ENCODE measurements around the gene HPS4.

Gene HPS4

DNA sequence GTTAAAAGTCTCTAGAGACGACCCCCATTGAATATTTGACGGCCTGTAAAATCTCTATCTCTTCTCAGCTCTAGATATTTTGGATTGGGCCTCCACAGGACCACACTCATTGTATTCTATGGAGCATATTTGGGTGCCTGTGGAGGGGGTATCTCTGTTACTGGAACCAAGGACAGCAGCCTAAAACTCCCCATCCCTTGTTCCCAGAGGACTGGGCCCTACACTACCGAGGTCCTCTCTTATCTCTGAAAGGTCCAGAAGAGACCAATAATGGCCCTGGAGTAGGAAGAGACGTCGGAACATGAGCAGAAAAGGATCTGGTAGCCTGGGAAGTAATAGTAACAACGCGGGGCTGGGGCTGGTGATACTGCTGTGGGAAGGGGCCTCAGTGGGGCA is 542 bp downstream of the HPS4 start:
- Mint-ChIP-seq H3K9me3 (no peaks in the 10 kb centered on the region), H3K36me3 (peaks cover 57% of the 10 kb centered on the region), H3K4me3 (peak overlapping the region; percentile 96), H3K4me1 (peaks cover 70% of the 10 kb centered on the region), H3K27ac (peak overlapping the region; percentile 98)
- DNase-seq (ENCODE audit: low spot score in 2 of 2), result no peak
- no peak for ATAC-seq

DNA sequence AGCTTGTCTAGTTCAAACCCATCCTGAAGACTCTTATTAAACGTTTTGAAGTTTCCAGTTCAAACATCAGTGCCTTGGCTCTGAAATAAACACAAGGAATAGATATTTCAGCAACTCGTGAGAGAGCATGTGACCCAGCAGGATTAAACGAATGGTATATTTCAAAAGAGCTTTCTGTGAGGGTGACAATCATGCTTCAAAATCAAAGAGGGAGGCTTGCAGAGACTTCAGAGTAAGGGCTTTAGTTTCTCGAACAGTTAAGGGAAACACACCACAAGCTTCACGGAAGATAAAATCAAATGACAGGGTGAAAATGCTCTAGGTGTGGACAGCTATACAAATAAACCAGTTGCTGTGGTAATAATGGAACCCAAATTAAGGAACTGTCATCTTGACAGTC is 1.4 kb downstream of the HPS4 start:
- Mint-ChIP-seq H3K36me3 (peaks cover 54% of the 10 kb centered on the region), H3K27ac (peak overlapping the region; percentile 98), H3K4me3 (peak overlapping the region; percentile 96), H3K4me1 (peaks cover 79% of the 10 kb centered on the region), H3K9me3 (no peaks in the 10 kb centered on the region)
- DNase-seq (ENCODE audit: low spot score in 2 of 2), result no peak
- ATAC-seq, result no peak

DNA sequence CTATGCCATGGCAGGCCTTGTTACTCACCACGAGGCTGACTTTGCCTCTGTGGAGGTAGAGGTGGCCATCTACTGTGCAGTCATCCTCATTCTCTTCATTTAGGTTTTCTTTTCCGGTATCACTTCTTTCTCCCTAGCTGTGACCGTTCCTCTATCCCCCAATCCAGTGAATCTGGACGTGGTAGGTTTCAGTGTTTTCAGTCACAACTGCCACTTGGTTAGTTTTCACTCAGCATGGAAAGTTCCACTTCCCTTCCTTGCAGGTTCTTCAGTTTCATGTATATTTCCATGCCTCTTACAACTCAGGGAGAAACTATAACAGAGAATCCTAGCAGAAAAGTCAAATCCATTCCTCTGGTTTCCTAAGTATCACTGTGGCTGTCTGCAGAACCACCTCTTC is 1.9 kb downstream of the HPS4 start:
- peak overlapping the region; percentile 98 for H3K27ac Mint-ChIP-seq
- peaks cover 54% of the 10 kb centered on the region for H3K36me3 Mint-ChIP-seq
- H3K4me3 Mint-ChIP-seq, result peak overlapping the region; percentile 96
- H3K4me1 Mint-ChIP-seq, result peaks cover 84% of the 10 kb centered on the region
- ATAC-seq, result no peak
- DNase-seq (ENCODE audit: low spot score in 2 of 2), result no peak
- H3K9me3 Mint-ChIP-seq, result no peaks in the 10 kb centered on the region

DNA sequence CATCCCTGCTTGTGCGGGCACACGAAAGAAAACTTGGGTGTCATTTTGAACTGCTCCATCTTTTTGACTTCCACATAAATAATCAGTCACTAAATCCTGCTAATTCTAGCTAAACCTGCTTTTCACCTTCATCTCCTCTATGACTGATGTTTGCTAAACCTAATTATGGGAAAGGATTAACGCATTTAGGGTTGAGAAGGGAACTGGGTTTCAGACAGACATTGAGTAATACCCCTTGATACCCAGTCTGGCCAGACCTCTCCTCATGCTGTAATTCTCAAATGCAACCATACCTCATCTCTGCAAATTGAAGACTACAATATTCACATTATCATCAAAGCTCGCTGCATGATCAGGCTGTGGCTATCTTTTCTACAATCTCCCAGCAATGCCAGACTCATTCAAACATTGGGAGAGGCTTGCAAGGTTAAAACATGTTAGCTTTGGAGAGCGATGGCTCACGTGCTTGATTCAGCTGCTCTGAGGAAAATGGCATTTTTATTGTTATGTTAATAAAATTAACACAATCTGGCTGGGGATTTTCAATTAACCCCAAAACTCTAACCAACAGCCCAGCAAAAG is 2.4 kb downstream of the HPS4 start:
- peak overlapping the region; percentile 96 for H3K4me3 Mint-ChIP-seq
- no peaks in the 10 kb centered on the region for H3K9me3 Mint-ChIP-seq
- H3K36me3 Mint-ChIP-seq, result peaks cover 55% of the 10 kb centered on the region
- peak overlapping the region; percentile 98 for H3K27ac Mint-ChIP-seq
- DNase-seq (ENCODE audit: low spot score in 2 of 2), result no peak
- no peak for ATAC-seq
- peaks cover 84% of the 10 kb centered on the region for H3K4me1 Mint-ChIP-seq

DNA sequence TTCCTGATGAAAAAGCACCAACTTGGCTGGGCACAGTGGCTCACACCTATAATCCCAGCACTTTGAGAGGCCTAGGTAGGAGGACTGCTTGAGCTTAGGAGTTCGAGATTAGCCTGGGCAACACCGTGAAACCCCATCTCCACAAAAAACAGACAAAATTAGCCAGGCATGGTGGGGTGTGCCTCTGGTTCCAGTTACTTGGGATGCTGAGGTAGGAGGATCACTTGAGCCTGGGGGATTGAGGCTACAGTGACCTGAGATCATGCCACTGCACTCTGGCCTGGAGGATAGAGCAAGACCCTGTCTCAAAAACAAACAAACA is 3.0 kb downstream of the HPS4 start:
- no peak for DNase-seq (ENCODE audit: low spot score in 2 of 2)
- Mint-ChIP-seq H3K36me3 (peaks cover 61% of the 10 kb centered on the region), H3K27ac (no peak overlapping the region), H3K9me3 (no peaks in the 10 kb centered on the region), H3K4me3 (peak overlapping the region; percentile 96), H3K4me1 (peaks cover 78% of the 10 kb centered on the region)
- no peak for ATAC-seq

DNA sequence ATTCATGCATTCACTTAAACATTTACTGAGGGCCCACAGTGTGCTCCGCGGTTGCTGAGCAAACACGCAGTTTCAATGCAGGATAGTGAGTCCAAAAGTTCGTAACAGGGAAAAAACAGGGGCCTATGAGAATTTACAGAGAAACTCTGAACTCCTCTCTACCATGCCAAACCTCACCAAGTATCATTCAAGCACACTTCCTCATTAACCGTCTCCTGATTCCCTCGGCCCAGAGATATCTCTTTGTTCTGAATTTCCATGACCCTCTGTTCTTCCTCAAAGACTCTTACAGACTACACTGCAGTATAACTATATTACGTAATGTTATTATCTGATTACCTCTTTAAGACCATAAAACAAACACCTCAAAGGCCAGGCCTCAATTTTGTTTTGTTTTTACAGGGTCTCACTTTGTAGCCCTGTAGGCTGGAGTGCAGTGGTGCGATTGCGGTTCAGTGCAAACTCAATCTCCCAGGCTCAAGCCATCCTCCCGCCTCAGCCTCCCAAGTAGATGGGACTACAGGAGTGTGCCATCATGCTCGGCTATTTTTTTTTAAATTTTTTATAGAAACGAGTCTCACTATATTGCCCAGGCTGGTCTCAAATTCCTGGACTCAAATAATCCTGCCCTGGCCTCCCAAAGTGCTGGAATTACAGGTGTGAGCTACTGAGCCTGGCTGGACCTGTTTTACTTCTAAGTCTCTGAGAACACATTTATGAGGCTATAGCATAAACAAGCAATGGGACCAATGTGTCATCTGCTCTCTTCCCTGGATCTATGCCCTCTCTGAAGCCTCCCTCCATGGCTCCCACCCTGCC is 3.6 kb downstream of the HPS4 start:
- Mint-ChIP-seq H3K9me3 (no peaks in the 10 kb centered on the region), H3K4me3 (peak overlapping the region; percentile 96), H3K4me1 (peaks cover 72% of the 10 kb centered on the region), H3K27ac (peak overlapping the region; percentile 41), H3K36me3 (peaks cover 67% of the 10 kb centered on the region)
- no peak for ATAC-seq
- no peak for DNase-seq (ENCODE audit: low spot score in 2 of 2)

DNA sequence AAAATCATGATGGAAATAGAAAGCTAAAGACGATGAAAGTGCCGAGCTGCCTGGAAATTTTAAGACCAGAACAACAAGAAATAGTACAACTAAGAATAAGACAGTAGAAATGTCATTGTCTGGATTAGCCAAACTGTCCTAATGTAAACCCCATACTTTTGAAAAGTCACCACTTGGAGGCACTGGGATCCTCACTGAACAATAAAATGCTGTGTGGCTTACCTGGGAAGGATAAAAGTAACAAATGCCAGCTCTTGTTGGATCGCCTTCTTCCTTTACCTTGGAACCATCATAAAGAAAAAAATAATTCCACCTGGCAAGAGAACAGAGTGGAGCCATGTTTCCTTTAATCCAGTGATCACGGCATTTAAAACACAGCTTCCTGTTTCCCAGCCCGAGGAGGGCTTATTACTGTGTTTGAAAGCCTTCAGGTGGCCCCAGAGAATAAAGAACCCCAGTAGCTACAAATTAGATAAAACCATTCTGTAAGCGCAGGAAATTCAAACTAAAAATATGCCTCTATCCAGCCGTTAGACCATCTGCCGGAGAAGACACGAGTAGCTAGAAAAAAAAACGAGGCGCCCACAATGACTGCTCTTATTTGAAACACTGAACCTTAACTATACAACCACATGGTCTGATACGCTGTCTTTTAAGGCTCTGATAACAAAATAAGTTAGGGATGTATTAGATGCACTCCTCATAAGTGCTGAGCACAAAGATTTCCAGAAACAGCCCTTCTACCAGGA is 4.4 kb downstream of the HPS4 start:
- DNase-seq (ENCODE audit: low spot score in 2 of 2) (no peak), ATAC-seq (no peak)
- no peaks in the 10 kb centered on the region for H3K9me3 Mint-ChIP-seq
- peak overlapping the region; percentile 41 for H3K27ac Mint-ChIP-seq
- peaks cover 72% of the 10 kb centered on the region for H3K36me3 Mint-ChIP-seq
- H3K4me1 Mint-ChIP-seq, result peaks cover 66% of the 10 kb centered on the region
- peak overlapping the region; percentile 96 for H3K4me3 Mint-ChIP-seq

DNA sequence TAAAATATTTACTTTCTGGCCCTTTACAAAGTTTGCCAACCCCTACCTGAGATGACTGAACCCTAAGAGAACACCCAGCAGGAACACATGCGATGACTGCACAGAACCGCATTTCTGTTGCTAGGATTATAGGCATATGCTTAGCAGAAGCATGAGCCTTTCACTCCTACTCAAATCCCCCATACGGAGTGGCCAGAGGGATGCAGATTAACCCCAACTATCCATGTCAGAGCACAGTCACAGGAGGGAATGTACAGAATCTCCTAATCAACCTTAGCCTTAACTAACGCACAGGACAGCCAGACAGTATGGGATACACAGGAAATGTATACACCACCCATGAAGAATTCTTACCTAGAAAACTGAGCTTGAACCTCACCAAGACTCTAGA is 6.2 kb downstream of the HPS4 start:
- Mint-ChIP-seq H3K4me3 (peak overlapping the region; percentile 36), H3K27ac (peak overlapping the region; percentile 8), H3K4me1 (peaks cover 54% of the 10 kb centered on the region), H3K9me3 (no peaks in the 10 kb centered on the region), H3K36me3 (peaks cover 73% of the 10 kb centered on the region)
- ATAC-seq, result peak; percentile 47
- no peak for DNase-seq (ENCODE audit: low spot score in 2 of 2)

DNA sequence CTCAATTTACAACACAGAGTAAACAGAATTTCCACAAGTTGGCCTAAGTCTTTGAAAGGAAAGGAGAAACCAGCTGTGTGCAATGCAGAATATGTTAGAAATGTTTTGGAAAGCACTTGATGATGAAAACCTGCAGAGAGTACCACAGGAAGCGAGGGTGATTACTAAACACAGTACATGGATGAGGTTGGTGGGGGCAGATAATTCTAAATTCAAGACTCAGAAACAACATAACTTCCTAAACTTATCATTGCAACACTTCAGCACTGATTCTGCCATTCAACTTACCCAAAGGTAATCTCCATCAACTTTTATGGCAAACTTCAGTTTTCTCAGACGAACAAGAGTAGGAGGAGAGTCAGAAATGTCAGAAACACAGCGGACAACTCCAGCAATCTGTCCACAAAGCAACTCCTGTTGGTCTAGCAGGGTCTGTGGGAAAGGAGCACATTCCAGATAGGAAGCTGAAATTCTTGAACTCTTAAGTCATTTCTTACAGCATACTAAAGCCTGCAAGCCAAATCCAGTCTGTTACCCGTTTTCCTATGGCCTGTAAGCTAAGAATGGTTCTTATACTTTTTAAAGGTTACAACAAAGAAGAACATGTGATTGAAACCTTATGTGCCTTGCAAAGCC is 6.8 kb downstream of the HPS4 start:
- H3K4me3 Mint-ChIP-seq, result no peak overlapping the region
- peak overlapping the region; percentile 8 for H3K27ac Mint-ChIP-seq
- peak; percentile 66 for ATAC-seq
- H3K4me1 Mint-ChIP-seq, result peaks cover 49% of the 10 kb centered on the region
- peaks cover 77% of the 10 kb centered on the region for H3K36me3 Mint-ChIP-seq
- DNase-seq (ENCODE audit: low spot score in 2 of 2), result no peak
- H3K9me3 Mint-ChIP-seq, result no peaks in the 10 kb centered on the region

DNA sequence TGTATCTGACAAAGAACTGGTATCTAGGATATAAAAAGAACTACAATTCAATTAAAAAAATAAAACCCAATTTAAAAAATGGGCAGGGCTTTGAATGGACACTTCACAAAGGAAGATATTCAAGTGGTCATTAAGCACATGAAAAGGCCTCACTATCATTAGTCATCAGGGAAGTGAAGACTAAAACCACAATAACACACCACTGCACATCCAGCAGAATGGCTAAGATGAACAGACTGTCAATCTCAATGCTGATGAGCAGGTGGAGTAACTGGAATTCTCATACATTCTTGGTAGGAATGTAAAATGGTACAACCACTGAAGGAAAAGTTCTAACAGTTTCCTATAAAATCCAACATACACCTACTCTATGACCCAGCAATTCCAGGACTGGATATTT is 8.9 kb downstream of the HPS4 start:
- H3K4me3 Mint-ChIP-seq, result no peak overlapping the region
- DNase-seq (ENCODE audit: low spot score in 2 of 2), result no peak

DNA sequence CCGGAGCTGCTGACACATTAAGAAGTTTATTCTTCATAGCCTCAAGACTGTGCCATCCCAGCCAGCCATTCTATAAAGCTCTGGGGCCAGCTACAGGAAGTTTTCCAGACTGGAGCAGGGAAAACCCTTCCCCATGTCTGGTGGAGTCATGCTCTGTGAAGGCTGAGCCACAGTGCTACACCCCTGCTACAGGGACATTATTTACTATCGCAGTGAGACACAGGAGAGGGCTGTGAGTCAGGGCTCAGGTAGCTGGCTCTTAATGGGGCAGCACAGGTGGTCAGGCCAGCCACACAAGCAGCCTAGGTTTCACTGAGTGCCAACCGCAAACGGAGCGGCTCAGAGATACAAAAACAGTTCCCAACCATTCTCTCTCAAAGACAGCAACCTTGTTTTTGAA is 12.1 kb downstream of the HPS4 start:
- Mint-ChIP-seq H3K9me3 (no peaks in the 10 kb centered on the region), H3K4me1 (peaks cover 2% of the 10 kb centered on the region), H3K27ac (no peak overlapping the region), H3K4me3 (no peak overlapping the region), H3K36me3 (peaks cover 96% of the 10 kb centered on the region)
- DNase-seq (ENCODE audit: low spot score in 2 of 2) (no peak), ATAC-seq (no peak)

More for the DNA sequence above, 8.9 kb downstream of the HPS4 start:
- no peak for ATAC-seq
- peaks cover 91% of the 10 kb centered on the region for H3K36me3 Mint-ChIP-seq
- peaks cover 29% of the 10 kb centered on the region for H3K4me1 Mint-ChIP-seq
- no peaks in the 10 kb centered on the region for H3K9me3 Mint-ChIP-seq
- H3K27ac Mint-ChIP-seq, result no peak overlapping the region

DNA sequence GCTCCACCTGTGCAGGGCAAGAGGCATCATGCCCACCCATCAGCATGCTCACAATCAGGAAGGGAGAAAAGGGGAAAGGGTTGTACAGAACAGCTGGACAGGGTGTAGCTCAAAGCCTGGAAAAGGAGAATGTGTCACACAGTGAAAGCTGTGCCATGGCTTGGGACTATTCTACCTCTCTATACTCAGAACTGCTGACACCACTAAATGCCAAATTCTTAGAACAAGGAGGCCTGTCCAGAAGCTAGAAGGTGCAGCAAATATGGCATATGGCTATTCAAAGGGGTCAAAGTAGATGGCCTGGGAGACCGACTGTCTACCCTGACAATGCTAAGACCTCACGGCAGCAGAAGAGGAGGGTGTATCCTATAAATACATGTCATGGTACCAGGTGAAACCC is 12.8 kb downstream of the HPS4 start:
- no peak for ATAC-seq
- Mint-ChIP-seq H3K4me3 (no peak overlapping the region), H3K27ac (no peak overlapping the region), H3K4me1 (no peaks in the 10 kb centered on the region), H3K9me3 (no peaks in the 10 kb centered on the region), H3K36me3 (peaks cover 96% of the 10 kb centered on the region)
- no peak for DNase-seq (ENCODE audit: low spot score in 2 of 2)

DNA sequence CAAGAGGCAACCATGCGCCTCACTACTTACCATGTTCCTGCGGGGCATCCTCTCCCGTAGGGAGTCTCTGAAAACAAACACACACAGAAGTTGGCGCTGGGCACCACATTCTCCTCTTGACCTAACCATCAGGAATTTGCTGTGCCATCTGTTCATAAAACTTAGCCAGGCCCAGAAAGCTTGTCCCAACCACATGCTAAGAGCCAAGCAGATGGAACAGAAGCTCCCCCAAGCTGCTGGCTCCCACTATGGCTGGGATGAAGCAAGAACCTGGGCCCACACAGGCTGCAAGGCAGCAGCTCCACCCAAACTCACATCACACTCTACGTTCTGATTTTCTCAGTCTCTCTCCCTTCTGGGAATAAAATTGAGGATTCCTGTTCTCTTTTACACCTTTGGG is 17.4 kb downstream of the HPS4 start:
- H3K36me3 Mint-ChIP-seq, result peaks cover 87% of the 10 kb centered on the region
- no peaks in the 10 kb centered on the region for H3K9me3 Mint-ChIP-seq
- H3K4me1 Mint-ChIP-seq, result no peaks in the 10 kb centered on the region
- DNase-seq (ENCODE audit: low spot score in 2 of 2) (no peak), ATAC-seq (no peak)
- H3K4me3 Mint-ChIP-seq, result no peak overlapping the region
- H3K27ac Mint-ChIP-seq, result peak overlapping the region; percentile 35

DNA sequence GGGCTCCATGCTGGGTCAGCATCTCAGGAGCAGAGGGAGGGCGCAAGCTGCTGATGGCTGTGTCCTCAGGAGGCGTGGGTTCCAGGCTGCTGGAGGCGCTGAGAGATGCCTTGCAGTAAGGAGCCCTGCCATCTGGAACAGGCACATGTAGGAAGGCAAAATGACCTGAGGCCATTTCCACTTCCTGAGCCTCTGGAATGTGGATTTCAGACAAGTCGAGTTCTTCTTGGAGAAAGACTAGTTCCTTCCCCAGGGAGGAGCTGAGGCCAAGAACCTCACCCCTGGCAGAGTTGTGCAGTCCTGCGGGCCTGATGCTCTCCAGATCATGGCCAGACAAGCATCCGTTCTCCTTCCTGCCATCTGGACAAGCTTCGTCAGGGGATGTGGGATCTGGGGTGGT is 19.3 kb downstream of the HPS4 start:
- no peak for DNase-seq (ENCODE audit: low spot score in 2 of 2)
- no peak for ATAC-seq
- Mint-ChIP-seq H3K9me3 (no peaks in the 10 kb centered on the region), H3K4me3 (no peak overlapping the region), H3K4me1 (no peaks in the 10 kb centered on the region), H3K27ac (peak overlapping the region; percentile 40), H3K36me3 (peaks cover 75% of the 10 kb centered on the region)

DNA sequence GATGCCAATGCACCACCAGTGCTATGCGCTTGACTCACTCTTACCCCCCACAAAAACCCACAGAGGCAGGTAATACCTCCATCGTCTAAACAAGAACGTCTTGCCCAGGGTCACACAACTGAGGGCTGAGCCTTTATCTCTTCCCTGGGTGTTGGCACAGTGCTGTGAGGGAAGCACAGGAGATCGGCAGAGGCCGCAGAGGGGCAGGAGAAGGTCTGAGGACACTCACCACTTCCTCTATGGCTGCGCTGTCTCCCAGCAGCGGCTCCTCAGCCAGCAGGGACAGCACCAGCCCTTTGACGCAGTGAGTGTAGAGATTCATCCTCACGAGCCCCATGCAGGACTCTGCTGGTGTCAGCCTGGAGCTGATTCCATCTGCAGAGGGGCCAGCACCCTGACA is 19.9 kb downstream of the HPS4 start:
- ATAC-seq, result no peak
- H3K4me1 Mint-ChIP-seq, result no peaks in the 10 kb centered on the region

More for the DNA sequence above, 19.9 kb downstream of the HPS4 start:
- peaks cover 75% of the 10 kb centered on the region for H3K36me3 Mint-ChIP-seq
- DNase-seq (ENCODE audit: low spot score in 2 of 2), result no peak
- no peak overlapping the region for H3K4me3 Mint-ChIP-seq
- no peak overlapping the region for H3K27ac Mint-ChIP-seq
- H3K9me3 Mint-ChIP-seq, result no peaks in the 10 kb centered on the region
